GM06990 (cell line): Measurements from ENCODE around the gene B9D1.

Experiments
- DNase-seq: peaks from one replicate; pipeline ENCODE4 v3.0.0-alpha.2; 2011; ENCODE audit not compliant: insufficient read length; ENCODE audit errors: extremely low read depth
- H3K27me3 ChIP-seq: replicated peaks from 2 replicates; pipeline ENCODE4 v1.6.0; 2011; ENCODE audit warnings: low read length; ENCODE audit not compliant: control insufficient read depth, insufficient read depth
- H3K36me3 ChIP-seq: 2 replicates; pipeline ENCODE4 v1.5.1; 2011; ENCODE audit warnings: low read length; ENCODE audit not compliant: control insufficient read depth, insufficient read depth
- H3K4me3 ChIP-seq: replicated peaks from 2 replicates; pipeline ENCODE4 v1.5.1; 2011; ENCODE audit warnings: low read depth, mild to moderate bottlenecking, control low read depth, low read length
- CTCF ChIP-seq: IDR thresholded peaks from 2 replicates; pipeline ENCODE4 v1.5.1; 2011; ENCODE audit warnings: low read length, control low read depth, mild to moderate bottlenecking, inconsistent platforms; ENCODE audit not compliant: insufficient read depth, poor library complexity, severe bottlenecking

Gene B9D1

DNA sequence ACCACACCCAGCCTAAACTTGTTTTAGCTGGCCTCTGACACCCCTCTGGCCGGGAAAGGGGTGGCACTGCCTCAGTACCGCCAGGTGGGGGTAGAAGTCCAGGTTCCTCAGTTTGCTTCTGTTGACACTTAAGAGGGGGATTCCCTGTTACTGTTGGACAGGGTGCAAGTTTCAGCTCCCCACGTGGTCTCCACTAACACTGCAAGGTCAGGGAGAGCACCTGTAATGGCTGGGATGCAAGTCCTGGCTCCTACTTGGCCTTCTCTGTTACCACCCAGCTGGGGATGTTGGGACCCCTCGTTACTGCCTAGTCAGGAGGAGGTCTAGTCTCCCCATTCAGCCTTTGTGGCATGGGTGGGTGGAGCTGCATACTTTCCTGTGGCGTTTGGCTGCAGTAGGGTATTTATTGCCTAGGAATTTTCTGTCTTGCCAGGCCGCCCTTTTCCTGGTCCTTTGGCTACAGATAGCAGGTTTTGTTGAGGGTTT lies 35.1 kb upstream of the B9D1 start:
- DNase-seq: no peak
- peak; percentile 56 for TF ChIP-seq CTCF
- Histone ChIP-seq H3K4me3 (no peak overlapping the region), H3K27me3 (no peaks in the 10 kb centered on the region; the same call in 1 of the 2 replicates), H3K36me3 (no peaks in the 10 kb centered on the region)

DNA sequence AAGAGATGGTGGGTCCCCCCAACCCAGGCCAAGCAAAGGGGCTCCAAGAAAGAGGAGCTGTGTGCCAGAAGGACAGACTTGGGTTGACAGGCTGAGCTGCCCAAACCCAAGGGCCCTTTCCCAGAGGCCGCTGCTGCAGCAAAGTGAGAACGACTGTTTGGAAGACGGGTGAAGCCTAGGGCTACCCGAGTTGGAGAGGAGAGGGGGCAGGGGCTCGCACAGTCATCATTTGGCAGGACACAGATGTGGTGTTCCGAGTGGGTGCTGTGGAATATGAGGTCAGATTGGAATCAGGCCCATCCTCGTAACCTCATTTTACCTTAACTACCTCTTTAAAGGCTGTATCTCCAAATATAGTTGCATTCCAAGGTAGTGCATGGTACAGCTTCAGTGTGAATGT lies 29.8 kb upstream of the B9D1 start:
- no peak overlapping the region for H3K4me3 ChIP-seq
- H3K36me3 ChIP-seq: no peaks in the 10 kb centered on the region
- TF ChIP-seq CTCF: no peak
- H3K27me3 ChIP-seq: no peaks in the 10 kb centered on the region; the same call in 1 of the 2 replicates
- no peak for DNase-seq

DNA sequence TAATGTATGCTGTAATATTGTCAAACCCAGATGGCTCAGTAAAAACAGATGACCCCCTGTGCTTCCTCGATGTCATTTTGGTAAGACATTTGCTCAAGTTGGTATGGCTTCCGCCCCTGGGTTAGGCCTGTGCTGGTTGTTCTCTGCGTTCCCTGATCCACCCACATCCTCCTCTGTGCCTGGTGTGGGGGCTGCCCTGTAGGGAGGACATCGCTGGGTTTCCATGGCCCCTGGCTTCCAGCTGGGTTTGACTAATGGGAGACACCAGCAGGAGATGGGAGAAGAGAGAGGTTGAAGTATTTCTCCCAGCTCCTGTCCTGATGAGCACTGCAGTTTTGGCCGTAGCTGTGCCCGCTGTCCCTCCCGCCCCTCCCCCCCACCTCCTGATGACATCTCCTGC lies 28.9 kb upstream of the B9D1 start:
- H3K36me3 ChIP-seq: no peaks in the 10 kb centered on the region
- no peaks in the 10 kb centered on the region; the same call in 1 of the 2 replicates for H3K27me3 ChIP-seq
- no peak for DNase-seq
- H3K4me3 ChIP-seq: no peak overlapping the region
- TF ChIP-seq CTCF: no peak

GRCh38 chr17:19390951-19391350 lies 28.4 kb upstream of the B9D1 start:
- no peak for TF ChIP-seq CTCF
- H3K4me3 ChIP-seq: no peak overlapping the region
- no peaks in the 10 kb centered on the region for H3K36me3 ChIP-seq
- no peaks in the 10 kb centered on the region; the same call in 1 of the 2 replicates for H3K27me3 ChIP-seq
- no peak for DNase-seq

- Histone ChIP-seq H3K4me3 (no peak overlapping the region), H3K36me3 (peaks cover 3% of the 10 kb centered on the region; the same call in 1 of the 2 replicates), H3K27me3 (no peaks in the 10 kb centered on the region)
- DNase-seq: no peak
- no peak for TF ChIP-seq CTCF
Measured at GRCh38 chr17:19388791-19389785, 26.6 kb upstream of the B9D1 start.
